ENCODE results near the gene OR2F1.
"Not testable (repeated sequence)": the region's sequence is repeated elsewhere in the genome, so short reads cannot be mapped to it uniquely, and the experiment has no call there.

Gene OR2F1

GRCh38 chr7:144009361-144009760, 54.7 kb downstream of the OR2F1 start:
- DNase-seq (ENCODE audit: low read depth in 2 of 2), result no peak

- not testable (repeated sequence) for DNase-seq (ENCODE audit: low read depth in 2 of 2)
These were observed 55.4 kb downstream of the OR2F1 start for GRCh38 chr7:144010061-144010460.

- DNase-seq (ENCODE audit: low read depth in 2 of 2), result not testable (repeated sequence)
These were observed 56.2 kb downstream of the OR2F1 start for GRCh38 chr7:144010821-144011220.

- DNase-seq (ENCODE audit: low read depth in 2 of 2), result no peak
These were observed 57.0 kb downstream of the OR2F1 start for GRCh38 chr7:144011458-144012230.
